ENCODE measurements around the gene SLC25A26.
"Not testable (repeated sequence)": the region's sequence is repeated elsewhere in the genome, so short reads cannot be mapped to it uniquely, and the experiment has no call there.

- not testable (repeated sequence) for TF ChIP-seq CTCF (conservative IDR thresholded peaks at IDR 0.05 in 1 of 2, IDR thresholded peaks at IDR 0.05 in 1 of 2; ENCODE audit: low read depth in 1 of 2, low read length in 2 of 2); EZH2 (IDR thresholded peaks at IDR 0.05; ENCODE audit: low read length, missing control alignments)
Observed at GRCh38 chr3:66306086-66306485, 85.3 kb downstream of the SLC25A26 start.
